Stimulated activated CD8-positive, alpha-beta memory T cell treated with anti-CD3 and anti-CD28 coated beads, Interleukin-12 subunit alpha, Interleukin-12 subunit beta, amount 100 ng/mL, for 4 hours (primary cell): ENCODE data around the gene HLA-A.

Experiments used
- DNase-seq: peaks from one replicate; pipeline ENCODE4 v3.0.0-alpha.2; 2020; ENCODE audit warnings: low read depth

Gene HLA-A

DNA sequence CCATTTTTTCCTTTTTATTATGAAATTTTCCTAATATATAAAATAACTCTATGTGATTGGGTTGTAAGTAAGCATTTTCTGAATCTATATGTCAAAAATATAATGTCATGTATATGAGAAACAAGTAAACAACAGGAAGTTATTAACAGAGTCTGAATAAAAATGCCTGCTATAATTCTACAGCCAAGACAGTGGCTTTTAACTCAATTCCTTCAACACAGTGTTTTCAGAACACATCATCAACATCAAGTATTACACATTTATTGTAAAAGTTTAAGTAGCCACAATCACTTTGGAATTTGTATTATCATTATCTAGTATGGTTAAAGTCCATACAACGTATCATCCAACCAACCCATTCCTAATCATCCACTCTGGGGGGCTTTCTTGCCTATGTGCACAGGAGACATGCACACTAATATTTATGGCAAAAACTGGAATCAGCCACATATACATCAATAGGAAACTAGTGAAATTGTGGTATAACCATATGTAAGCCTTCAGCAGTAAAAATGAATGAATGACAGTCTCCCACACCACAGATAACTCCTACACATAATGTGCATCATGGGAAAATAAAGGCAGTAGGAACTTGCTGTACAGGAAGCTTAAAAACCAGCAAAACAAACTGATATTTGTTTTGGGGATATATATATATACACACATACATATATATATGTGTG is 6.9 kb upstream of the HLA-A start:
- no peak for DNase-seq

- no peak for DNase-seq
Observed at GRCh38 chr6:29938746-29939508, 3.4 kb upstream of the HLA-A start.

DNA sequence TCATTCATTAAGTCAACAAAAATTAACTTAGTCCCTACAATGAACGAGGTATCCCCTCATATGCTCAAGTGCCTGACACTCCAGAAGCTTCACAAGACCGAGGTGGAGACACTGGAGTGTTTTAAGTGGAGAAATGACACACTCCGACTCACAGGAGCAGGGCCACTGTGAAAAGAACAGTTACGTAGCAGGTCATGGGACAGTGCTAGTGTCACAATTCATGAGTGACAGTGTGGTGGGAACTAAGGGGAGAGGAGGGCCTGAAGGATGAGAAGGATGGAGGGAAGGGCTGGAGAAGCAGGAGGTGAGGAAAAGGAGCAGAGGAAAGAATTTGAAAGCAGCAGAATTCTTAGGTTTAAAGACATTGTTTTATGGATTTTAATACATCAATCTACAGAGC is 1.3 kb upstream of the HLA-A start:
- DNase-seq = no peak

GRCh38 chr6:29941471-29941870 is 861 bp upstream of the HLA-A start:
- DNase-seq = no peak

- DNase-seq = no peak
Observed at GRCh38 chr6:29941916-29942274, 437 bp upstream of the HLA-A start.

- DNase-seq = no peak
Observed at GRCh38 chr6:29943053-29943966, 978 bp downstream of the HLA-A start.

DNA sequence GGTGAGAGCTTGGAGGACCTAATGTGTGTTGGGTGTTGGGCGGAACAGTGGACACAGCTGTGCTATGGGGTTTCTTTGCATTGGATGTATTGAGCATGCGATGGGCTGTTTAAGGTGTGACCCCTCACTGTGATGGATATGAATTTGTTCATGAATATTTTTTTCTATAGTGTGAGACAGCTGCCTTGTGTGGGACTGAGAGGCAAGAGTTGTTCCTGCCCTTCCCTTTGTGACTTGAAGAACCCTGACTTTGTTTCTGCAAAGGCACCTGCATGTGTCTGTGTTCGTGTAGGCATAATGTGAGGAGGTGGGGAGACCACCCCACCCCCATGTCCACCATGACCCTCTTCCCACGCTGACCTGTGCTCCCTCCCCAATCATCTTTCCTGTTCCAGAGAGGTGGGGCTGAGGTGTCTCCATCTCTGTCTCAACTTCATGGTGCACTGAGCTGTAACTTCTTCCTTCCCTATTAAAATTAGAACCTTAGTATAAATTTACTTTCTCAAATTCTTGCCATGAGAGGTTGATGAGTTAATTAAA is 3.0 kb downstream of the HLA-A start:
- DNase-seq = no peak

GRCh38 chr6:29946223-29947076 is 4.1 kb downstream of the HLA-A start:
- no peak for DNase-seq

GRCh38 chr6:29947077-29947980 is 5.0 kb downstream of the HLA-A start:
- no peak for DNase-seq

DNA sequence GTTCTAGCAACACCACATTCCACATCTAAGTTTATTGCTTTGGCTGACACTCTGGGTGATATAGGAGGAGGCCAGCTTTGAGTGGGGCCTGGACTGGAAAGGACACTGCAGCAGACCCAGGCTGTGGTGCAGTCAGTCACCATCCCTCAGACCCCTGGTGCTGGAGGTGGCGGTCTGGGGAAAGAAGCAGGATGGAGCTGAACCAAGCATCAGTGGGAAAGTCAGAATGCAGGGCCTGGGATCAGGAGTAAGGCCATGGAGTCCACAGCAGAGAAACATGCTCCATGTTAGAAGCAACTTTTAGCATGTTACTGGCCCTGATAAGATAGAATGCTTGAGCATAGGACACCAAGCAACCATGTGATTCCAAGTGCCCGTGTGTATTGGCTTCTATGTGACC is 5.9 kb downstream of the HLA-A start:
- no peak for DNase-seq

GRCh38 chr6:29949934-29950333 is 7.6 kb downstream of the HLA-A start:
- DNase-seq = no peak

DNA sequence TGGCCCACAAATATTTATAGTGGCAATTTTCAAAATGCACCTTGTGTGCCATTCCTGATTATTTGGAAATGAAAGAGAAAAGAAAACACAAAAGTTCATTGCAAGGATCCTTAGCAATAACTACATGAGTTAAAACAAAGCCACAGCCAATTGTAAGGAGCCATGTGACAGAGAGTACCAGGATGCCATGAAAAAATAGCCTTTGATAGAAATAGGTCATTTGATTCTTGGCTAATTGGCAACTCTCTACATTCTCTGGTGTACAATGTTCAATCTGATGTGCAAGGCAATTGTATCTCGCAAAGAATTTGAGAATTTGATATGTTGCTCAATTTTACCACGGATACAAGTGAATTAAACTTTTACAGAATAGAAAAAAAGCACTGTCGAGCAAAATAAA is 9.6 kb downstream of the HLA-A start:
- no peak for DNase-seq

DNA sequence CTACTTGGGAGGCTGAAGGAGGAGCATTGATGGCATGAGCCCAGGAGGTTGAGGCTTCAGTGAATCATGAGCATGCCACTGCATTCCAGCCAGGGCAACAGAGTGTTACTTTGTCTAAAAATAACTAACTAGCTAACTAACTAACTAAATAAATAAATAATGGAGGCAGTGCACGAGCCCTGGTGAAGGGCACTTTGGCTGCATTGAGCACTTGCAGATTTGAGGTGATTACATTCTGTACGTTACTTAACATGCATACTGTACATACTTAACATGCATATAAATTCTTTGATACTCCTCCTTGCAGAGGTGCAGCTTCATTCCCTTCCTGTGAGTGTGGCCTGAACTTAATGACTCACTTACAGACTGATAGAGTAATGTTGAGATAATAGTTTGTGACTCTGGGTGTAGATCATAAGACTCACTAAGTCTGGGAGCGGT is 10.7 kb downstream of the HLA-A start:
- DNase-seq = no peak

DNA sequence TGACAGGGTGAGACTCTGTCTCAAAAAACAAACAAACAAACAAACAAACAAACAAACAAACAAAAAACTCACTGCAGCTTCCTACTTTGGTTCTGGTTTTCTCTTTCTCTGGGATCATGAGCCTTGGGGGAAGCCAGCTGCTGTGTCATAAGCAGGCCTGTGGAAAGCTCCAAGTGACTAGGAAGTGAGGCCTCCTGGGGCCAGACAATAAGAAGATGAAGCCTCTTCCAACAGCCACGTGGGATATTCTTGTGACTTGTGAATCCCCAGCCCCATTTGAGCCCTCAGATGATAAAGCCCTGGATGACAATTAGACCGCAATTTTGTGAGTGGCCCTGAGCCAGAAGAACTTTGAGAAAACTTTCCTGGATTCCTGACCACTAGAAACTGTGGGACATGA is 11.4 kb downstream of the HLA-A start:
- no peak for DNase-seq

- no peak for DNase-seq
Observed at GRCh38 chr6:29954272-29954671, 11.9 kb downstream of the HLA-A start.

GRCh38 chr6:29955783-29956182 is 13.5 kb downstream of the HLA-A start:
- DNase-seq = no peak

DNA sequence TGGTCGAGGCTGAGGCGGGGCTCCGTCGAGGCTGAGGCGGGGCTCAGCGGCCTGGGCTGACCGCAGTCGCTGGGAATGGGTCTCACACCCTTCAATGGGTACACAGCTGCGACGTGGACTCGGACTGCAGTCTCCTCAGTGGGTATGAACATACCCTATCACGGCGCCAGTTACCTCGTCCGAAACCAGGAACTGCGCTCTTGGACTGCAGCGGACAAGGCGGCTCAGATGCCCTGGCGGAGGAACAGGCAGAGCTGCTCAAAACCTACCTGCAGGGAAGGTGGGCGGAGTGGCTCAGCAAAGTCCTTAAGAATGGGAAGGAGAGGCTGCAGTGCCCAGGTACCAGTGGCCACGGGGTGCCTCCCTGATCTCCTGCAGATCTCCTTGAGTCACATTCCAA is 14.2 kb downstream of the HLA-A start:
- DNase-seq = no peak

GRCh38 chr6:29958046-29958445 is 15.7 kb downstream of the HLA-A start:
- no peak for DNase-seq

DNA sequence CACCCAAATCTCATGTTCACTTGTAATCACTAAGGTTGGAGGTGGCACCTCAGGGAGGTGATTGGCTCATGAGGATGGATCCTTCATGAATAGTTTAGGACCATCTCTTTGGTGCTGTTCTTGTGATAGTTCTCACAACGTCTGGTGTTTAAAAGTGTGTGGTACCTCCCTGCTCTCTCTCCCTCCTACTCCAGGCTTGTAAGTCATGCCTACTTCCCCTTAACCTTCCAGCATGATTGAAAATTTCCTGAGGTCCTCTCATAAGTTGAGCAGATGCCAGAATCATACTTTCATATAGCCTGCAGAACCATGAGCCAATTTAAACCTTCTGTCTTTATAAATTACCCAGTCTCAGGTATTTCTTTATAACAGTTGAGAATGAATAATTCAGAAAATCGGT is 16.6 kb downstream of the HLA-A start:
- DNase-seq = no peak

- no peak for DNase-seq
Observed at GRCh38 chr6:29959467-29959866, 17.1 kb downstream of the HLA-A start.
